Bronchial epithelial cell (primary cell): ENCODE measurements around the gene DTNB. TPM values are rescaled to one million over a fixed set of nuclear protein-coding genes. Genes with fewer than 3 reads are reported as not detected.
A peak's percentile ranks its signal among the peaks of the same experiment; 100 is the strongest.

ENCODE experiments used
- DNase-seq: peaks from one replicate; pipeline ENCODE4 v3.0.0-alpha.2; 2010; ENCODE audit warnings: low read depth
- FAIRE-seq: peaks from 2 replicates; lab custom pipeline; 2011; peaks lifted over from hg19 to GRCh38; lab: Jason Lieb, UNC
- H3K27me3 ChIP-seq: 2 replicates; pipeline ENCODE4 v1.5.1; 2011; ENCODE audit warnings: low read length; ENCODE audit not compliant: control insufficient read depth, insufficient read depth
- H3K36me3 ChIP-seq: 2 replicates; pipeline ENCODE4 v1.5.1; 2011; ENCODE audit warnings: low read length; ENCODE audit not compliant: control insufficient read depth, insufficient read depth
- H3K4me3 ChIP-seq: 2 replicates; pipeline ENCODE4 v1.5.1; 2011; ENCODE audit warnings: mild to moderate bottlenecking, low read depth, low read length, control low read depth
- total RNA-seq: library from RNA; depleted of rRNA; stranded (reverse); fragments of >200 nt; gene quantifications from 2 replicates; pipeline ENCODE4 v1.2.1, GENCODE V29; 2014
- TF ChIP-seq, protein P1 (sequence below): IDR thresholded peaks from 2 replicates; pipeline ENCODE4 v1.5.1; 2011; ENCODE audit warnings: mild to moderate bottlenecking, moderate library complexity, low read length, control low read depth, inconsistent platforms; ENCODE audit not compliant: insufficient read depth, severe bottlenecking

The DTNB gene
- total RNA-seq, 1 donor from 2014 or later: 8.4 TPM

DNA sequence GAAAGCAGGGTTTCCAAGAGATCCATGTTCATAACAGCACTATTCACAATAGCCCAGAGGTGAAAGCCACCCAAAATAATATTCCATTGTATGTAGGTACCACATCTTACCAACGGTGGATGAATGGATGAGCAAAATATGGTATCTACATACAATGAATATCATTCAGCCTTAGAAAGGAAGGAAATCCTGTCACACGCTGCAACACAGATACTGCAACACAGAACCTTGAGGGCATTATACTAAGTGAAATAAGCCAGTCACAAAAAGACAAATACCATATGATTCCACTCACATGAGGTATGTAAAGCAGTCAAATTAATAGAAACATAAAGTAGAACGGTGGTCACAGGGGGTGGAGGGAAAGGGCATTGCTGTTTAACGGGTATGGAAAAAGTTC lies 155.7 kb downstream of the DTNB start:
- DNase-seq: no peak
- H3K27me3 ChIP-seq: no peaks in the 10 kb centered on the region
- H3K36me3 ChIP-seq: no peaks in the 10 kb centered on the region
- TF ChIP-seq, protein P1, sequence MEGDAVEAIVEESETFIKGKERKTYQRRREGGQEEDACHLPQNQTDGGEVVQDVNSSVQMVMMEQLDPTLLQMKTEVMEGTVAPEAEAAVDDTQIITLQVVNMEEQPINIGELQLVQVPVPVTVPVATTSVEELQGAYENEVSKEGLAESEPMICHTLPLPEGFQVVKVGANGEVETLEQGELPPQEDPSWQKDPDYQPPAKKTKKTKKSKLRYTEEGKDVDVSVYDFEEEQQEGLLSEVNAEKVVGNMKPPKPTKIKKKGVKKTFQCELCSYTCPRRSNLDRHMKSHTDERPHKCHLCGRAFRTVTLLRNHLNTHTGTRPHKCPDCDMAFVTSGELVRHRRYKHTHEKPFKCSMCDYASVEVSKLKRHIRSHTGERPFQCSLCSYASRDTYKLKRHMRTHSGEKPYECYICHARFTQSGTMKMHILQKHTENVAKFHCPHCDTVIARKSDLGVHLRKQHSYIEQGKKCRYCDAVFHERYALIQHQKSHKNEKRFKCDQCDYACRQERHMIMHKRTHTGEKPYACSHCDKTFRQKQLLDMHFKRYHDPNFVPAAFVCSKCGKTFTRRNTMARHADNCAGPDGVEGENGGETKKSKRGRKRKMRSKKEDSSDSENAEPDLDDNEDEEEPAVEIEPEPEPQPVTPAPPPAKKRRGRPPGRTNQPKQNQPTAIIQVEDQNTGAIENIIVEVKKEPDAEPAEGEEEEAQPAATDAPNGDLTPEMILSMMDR: no peak
- no peak for FAIRE-seq
- H3K4me3 ChIP-seq: no peak overlapping the region

DNA sequence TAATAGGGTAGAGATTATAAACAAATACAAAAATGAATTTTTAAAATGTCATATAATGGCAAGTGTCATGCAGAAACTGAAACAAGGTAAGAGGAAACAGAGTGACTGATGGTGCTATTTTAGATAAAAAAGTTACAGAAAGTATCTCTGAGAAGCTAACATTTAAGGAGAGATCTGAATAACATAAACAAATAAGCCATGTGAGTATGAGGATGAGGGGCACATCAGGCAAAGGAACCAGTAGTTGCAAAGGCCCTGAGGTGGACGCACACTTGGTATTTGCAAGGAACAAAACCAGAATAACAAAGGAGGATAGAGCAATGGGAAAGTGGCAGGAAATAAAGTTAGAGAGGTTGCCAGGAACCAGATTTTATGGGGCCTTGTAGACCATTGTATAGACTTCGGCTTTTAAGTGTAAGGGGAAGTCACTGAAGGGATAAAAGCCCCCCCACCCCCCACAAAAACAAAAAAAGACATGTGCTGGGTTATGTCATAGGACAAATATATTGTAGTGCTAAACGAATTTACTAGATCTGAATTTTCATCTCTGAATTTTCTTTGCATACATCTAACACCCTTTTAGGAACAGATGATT lies 159.2 kb downstream of the DTNB start:
- H3K27me3 ChIP-seq: no peaks in the 10 kb centered on the region
- FAIRE-seq (no peak), DNase-seq (no peak)
- H3K36me3 ChIP-seq: no peaks in the 10 kb centered on the region
- TF ChIP-seq, protein P1: no peak
- no peak overlapping the region for H3K4me3 ChIP-seq

- H3K36me3 ChIP-seq: no peaks in the 10 kb centered on the region
- no peak for FAIRE-seq
- no peaks in the 10 kb centered on the region for H3K27me3 ChIP-seq
- no peak overlapping the region for H3K4me3 ChIP-seq
- peak; percentile 15 for DNase-seq
- TF ChIP-seq, protein P1: no peak
Measured at GRCh38 chr2:25512707-25513106, 160.7 kb downstream of the DTNB start.

GRCh38 chr2:25506226-25506625 lies 167.2 kb downstream of the DTNB start:
- H3K4me3 ChIP-seq: no peak overlapping the region
- H3K27me3 ChIP-seq: no peaks in the 10 kb centered on the region
- no peaks in the 10 kb centered on the region for H3K36me3 ChIP-seq
- DNase-seq (peak; percentile 53), FAIRE-seq (no peak)
- TF ChIP-seq, protein P1: no peak

- Histone ChIP-seq H3K36me3 (no peaks in the 10 kb centered on the region), H3K4me3 (no peak overlapping the region), H3K27me3 (no peaks in the 10 kb centered on the region)
- TF ChIP-seq, protein P1: no peak
- DNase-seq (peak; percentile 79), FAIRE-seq (no peak)
Measured at GRCh38 chr2:25505622-25506021, 167.8 kb downstream of the DTNB start.

- no peak overlapping the region for H3K4me3 ChIP-seq
- DNase-seq (no peak), FAIRE-seq (no peak)
- H3K27me3 ChIP-seq: no peaks in the 10 kb centered on the region
- H3K36me3 ChIP-seq: no peaks in the 10 kb centered on the region
- TF ChIP-seq, protein P1: no peak
Measured at GRCh38 chr2:25505182-25505581, 168.2 kb downstream of the DTNB start.
